ENCODE data around the gene EFNA2.

EFNA2 gene

DNA sequence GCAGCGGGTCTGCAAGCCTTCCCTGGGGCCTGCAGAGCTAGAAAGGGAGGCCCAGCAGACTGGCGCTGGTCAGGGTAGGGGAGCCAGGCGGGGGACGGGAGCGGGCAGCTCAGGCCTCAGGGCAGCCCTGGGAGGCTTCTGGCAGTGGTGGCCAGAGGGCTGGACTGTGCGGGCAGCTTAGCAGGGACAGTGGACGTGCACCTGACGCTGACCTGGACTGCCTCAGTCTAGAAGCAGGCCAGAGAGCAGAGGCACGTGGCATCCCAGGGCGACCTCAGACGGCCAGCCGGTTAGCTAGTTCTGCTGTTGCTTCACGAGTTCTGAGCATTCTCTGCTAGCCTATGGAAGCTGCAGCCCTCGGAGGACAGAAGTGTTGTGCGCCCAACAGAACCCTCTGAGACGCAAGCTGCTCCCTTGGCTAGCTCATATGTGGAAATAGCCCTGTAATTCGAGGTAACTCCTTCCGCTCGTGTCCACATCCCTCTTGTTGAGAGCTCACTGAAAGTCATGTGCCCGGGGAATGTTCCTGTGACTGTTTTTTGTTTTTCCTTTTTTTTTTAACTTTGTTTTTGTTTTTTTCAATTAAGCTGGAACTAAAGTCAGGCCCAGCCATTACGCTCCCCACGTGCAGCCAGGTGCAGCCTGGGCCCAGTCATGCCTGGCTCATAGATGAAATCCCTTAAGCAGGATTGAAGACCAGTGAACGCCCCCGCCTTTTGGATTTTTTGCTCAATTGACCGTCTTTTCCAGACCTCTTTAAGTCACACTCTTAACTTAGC is 12.2 kb upstream of the EFNA2 start:
- no peak overlapping the region for H3K27ac ChIP-seq
- peaks cover 41% of the 10 kb centered on the region for H3K36me3 ChIP-seq (replicated peaks)
- H3K27me3 ChIP-seq (replicated peaks): no peaks in the 10 kb centered on the region
- no peak overlapping the region for H3K4me3 ChIP-seq (ENCODE audit: low read depth, low read length)
- no peak for TF ChIP-seq CTCF (IDR thresholded peaks at IDR 0.05; ENCODE audit: low read depth, low read length, missing control alignments)
- in situ Hi-C loops (cut with HindIII; ENCODE audit: low pct_ligation_motif_present, low sequenced_read_pairs): no loop called here
- DNase-seq: no peak

DNA sequence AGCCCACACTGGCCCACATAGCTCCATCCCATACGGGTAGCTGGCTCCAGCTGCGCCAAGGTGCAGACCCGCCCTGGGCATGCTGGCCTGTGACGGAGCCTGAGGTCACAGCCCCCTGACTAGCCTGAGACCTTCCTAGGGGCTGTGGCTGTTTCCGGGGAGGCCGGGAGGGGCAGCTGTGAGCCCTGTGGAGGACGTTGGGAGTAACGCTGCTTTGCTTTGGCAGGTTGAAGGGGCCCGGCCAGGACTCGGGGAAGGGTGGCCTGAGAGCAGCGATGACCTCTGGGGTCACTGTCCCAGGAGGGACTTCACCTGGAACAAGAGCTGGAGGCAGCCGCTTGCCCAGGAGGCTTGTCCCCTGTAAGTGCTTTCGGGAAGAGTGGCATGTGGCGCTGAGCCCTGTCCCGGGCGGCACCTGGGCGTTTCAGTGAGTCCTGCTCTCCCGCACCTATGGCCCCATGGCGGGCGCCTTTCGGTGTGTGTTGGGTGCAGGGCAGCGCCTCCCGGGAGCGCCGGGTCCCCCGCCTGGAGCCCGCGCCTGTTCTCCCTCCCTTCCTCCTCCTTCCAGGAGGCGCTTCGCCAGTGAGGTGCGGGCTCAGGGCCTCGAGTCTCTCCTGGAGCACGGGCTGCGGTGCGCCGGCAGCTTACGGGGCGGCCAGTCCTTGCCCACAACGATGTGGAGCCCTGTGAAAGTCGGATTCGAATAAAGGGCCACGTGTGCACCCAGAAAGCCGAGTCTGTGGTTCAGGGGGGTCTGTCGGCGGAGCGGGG is 11.4 kb upstream of the EFNA2 start:
- Histone ChIP-seq H3K27me3 (replicated peaks) (no peaks in the 10 kb centered on the region), H3K4me3 (ENCODE audit: low read depth, low read length) (peak overlapping the region; percentile 43), H3K27ac (peak overlapping the region; percentile 94), H3K36me3 (replicated peaks) (peaks cover 45% of the 10 kb centered on the region)
- no peak for DNase-seq
- in situ Hi-C loops (cut with HindIII; ENCODE audit: low pct_ligation_motif_present, low sequenced_read_pairs): no loop called here
- TF ChIP-seq CTCF (IDR thresholded peaks at IDR 0.05; ENCODE audit: low read depth, low read length, missing control alignments): no peak

DNA sequence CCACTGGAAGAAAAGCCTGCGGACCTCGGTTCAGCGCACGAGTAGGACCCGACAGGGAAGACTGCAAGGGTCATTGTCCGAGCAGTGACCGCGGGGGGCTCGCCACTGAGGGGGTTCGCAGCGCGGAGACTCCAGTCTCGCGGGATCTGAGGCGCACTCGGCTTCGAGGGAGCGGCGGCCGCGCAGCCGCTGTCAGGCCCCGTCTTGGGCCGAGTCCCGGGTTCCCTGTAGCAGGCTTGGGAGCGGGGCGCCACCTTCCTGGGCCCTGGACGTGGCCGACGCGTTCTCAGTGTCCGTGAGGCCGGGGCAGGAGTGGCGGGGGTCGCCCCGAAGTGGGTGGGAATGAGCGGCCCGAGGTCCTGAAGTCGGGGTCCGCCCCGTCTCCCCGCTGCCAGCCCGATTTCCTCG is 10.8 kb upstream of the EFNA2 start:
- TF ChIP-seq CTCF (IDR thresholded peaks at IDR 0.05; ENCODE audit: low read depth, low read length, missing control alignments): no peak
- no peak for DNase-seq
- H3K4me3 ChIP-seq (ENCODE audit: low read depth, low read length): peak overlapping the region; percentile 43
- H3K27me3 ChIP-seq (replicated peaks): no peaks in the 10 kb centered on the region
- H3K27ac ChIP-seq: peak overlapping the region; percentile 94
- in situ Hi-C loops (cut with HindIII; ENCODE audit: low pct_ligation_motif_present, low sequenced_read_pairs): no loop called here
- peaks cover 47% of the 10 kb centered on the region for H3K36me3 ChIP-seq (replicated peaks)

- Histone ChIP-seq H3K36me3 (replicated peaks) (peaks cover 47% of the 10 kb centered on the region), H3K27me3 (replicated peaks) (no peaks in the 10 kb centered on the region), H3K27ac (peak within 1 kb of the TSS; percentile 94), H3K4me3 (ENCODE audit: low read depth, low read length) (peak within 1 kb of the TSS; percentile 72)
- in situ Hi-C loops (cut with HindIII; ENCODE audit: low pct_ligation_motif_present, low sequenced_read_pairs): no loop called here
- DNase-seq: peak; percentile 95
- TF ChIP-seq CTCF (IDR thresholded peaks at IDR 0.05; ENCODE audit: low read depth, low read length, missing control alignments): no peak
Measured at GRCh38 chr19:1275260-1275975, 10.3 kb upstream of the EFNA2 start, which contains the start of gene FAM174C. TSS of gene FAM174C (plus strand) at chr19:1275530. CDS start at chr19:1275550, 20 bp downstream.

DNA sequence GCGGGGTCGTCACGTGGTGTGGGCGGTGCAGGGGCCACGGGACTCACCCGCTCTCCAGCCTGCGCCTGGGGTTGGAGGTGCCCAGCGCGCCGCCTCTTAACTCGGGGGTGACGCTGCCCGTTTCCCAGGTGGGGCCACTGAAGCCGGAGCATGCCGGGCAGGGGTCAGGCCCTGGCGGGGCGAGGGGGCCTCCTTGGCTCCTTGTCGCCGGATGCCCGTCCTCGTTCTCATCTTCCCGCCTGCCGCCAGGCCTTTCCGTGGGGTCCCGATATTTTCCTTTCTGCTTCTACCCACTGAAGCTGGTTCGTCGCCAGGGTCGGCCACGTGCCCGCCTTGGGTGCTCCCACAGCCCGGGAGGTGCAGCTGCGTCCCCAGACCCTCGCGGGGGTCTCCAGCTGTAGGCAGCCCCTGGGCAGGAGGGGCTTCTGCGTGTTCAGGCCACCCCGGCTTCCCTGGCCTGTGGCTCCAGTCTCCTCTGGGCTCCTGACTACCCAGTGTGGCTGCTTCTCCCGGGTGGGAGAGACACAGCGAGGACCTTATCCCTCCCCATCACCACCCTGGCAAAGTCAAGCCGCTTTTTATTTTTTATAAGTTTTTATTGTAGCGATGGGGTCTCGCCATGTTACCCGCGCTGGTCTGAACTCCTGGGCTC is 9.6 kb upstream of the EFNA2 start:
- H3K27ac ChIP-seq: peak overlapping the region; percentile 94
- no peak for DNase-seq
- in situ Hi-C loops (cut with HindIII; ENCODE audit: low pct_ligation_motif_present, low sequenced_read_pairs): no loop called here
- no peaks in the 10 kb centered on the region for H3K27me3 ChIP-seq (replicated peaks)
- H3K36me3 ChIP-seq (replicated peaks): peaks cover 43% of the 10 kb centered on the region
- TF ChIP-seq CTCF (IDR thresholded peaks at IDR 0.05; ENCODE audit: low read depth, low read length, missing control alignments): no peak
- peak overlapping the region; percentile 72 for H3K4me3 ChIP-seq (ENCODE audit: low read depth, low read length)
